Neuronal stem cell (in vitro differentiated cells): ENCODE data around the gene NKAIN4.

Experiments used
- DNase-seq: peaks from one replicate; pipeline ENCODE4 v3.0.0-alpha.2; 2013; ENCODE audit warnings: low spot score
- H2AFZ ChIP-seq: one replicate; pipeline ENCODE4 v1.6.1; 2013; ENCODE audit warnings: mild to moderate bottlenecking, low read length, inconsistent platforms
- H2AK5ac ChIP-seq: 2 replicates; pipeline ENCODE4 v1.6.1; 2013; ENCODE audit warnings: low read depth, mild to moderate bottlenecking, inconsistent platforms, low read length, moderate library complexity, mixed read lengths
- H2BK120ac ChIP-seq: 2 replicates; pipeline ENCODE4 v1.6.1; 2013; ENCODE audit warnings: low read depth, mild to moderate bottlenecking, inconsistent platforms, low read length, moderate library complexity, mixed read lengths
- H2BK12ac ChIP-seq: one replicate; pipeline ENCODE4 v1.6.1; 2013; ENCODE audit warnings: low read length, inconsistent platforms
- H2BK15ac ChIP-seq: 2 replicates; pipeline ENCODE4 v1.6.1; 2013; ENCODE audit warnings: mild to moderate bottlenecking, low read length, inconsistent platforms, mixed read lengths
- H2BK5ac ChIP-seq: one replicate; pipeline ENCODE4 v1.6.1; 2013; ENCODE audit warnings: inconsistent platforms, mild to moderate bottlenecking, low read length, moderate library complexity
- H3K14ac ChIP-seq: one replicate; pipeline ENCODE4 v1.6.1; 2013; ENCODE audit warnings: low read length, inconsistent platforms
- H3K18ac ChIP-seq: 2 replicates; pipeline ENCODE4 v1.6.1; 2013; ENCODE audit warnings: low read length, inconsistent platforms
- H3K23ac ChIP-seq: 2 replicates; pipeline ENCODE4 v1.6.1; 2013; ENCODE audit warnings: low read depth, mild to moderate bottlenecking, mixed read lengths, low read length, inconsistent platforms; ENCODE audit not compliant: poor library complexity
- H3K27ac ChIP-seq: replicated peaks from 3 replicates; pipeline ENCODE4 v1.5.1; 2013; ENCODE audit warnings: low read length, inconsistent platforms
- H3K27me3 ChIP-seq, 3 experiments: 2 replicates each; pipeline ENCODE4 v1.6.1; 2013; ENCODE audit warnings: low read length in 3 of 3, mild to moderate bottlenecking in 2 of 3, inconsistent platforms in 1 of 3, low read depth in 1 of 3, mixed read lengths in 1 of 3, moderate library complexity in 1 of 3; ENCODE audit not compliant: control insufficient read depth in 3 of 3, insufficient read depth in 3 of 3
- H3K36me3 ChIP-seq, 2 donors: replicated peaks in 1 of 2; 2 replicates each; pipeline ENCODE4 v1.6.1; 2013; ENCODE audit warnings: low read length in 2 of 2; ENCODE audit not compliant: control insufficient read depth in 2 of 2, insufficient read depth in 2 of 2
- H3K4ac ChIP-seq: 2 replicates; pipeline ENCODE4 v1.6.1; 2013; ENCODE audit warnings: inconsistent platforms, mild to moderate bottlenecking, low read length, moderate library complexity
- H3K4me1 ChIP-seq, 2 donors: 1 replicate in 1 of 2; 2 replicates in 1 of 2; pipeline ENCODE4 v1.6.1; 2013; ENCODE audit warnings: low read length in 2 of 2, low read depth in 1 of 2; ENCODE audit not compliant: control insufficient read depth in 2 of 2, insufficient read depth in 1 of 2
- H3K4me2 ChIP-seq: one replicate; pipeline ENCODE4 v1.6.1; 2013; ENCODE audit warnings: mild to moderate bottlenecking, low read length, inconsistent platforms; ENCODE audit not compliant: insufficient read depth, poor library complexity, severe bottlenecking
- H3K4me3 ChIP-seq, 2 donors: 2 replicates each; pipeline ENCODE4 v1.5.1; 2013; ENCODE audit warnings: low read length in 2 of 2, mild to moderate bottlenecking in 2 of 2, inconsistent platforms in 1 of 2, moderate library complexity in 1 of 2
- H3K79me1 ChIP-seq: one replicate; pipeline ENCODE4 v1.6.1; 2013; ENCODE audit warnings: low read depth, mild to moderate bottlenecking, inconsistent platforms, low read length, moderate library complexity
- H3K9ac ChIP-seq: one replicate; pipeline ENCODE4 v1.6.1; 2013; ENCODE audit warnings: mild to moderate bottlenecking, low read depth, low read length, inconsistent platforms; ENCODE audit not compliant: poor library complexity
- H3K9me3 ChIP-seq, 2 donors: replicated peaks in 1 of 2; 2 replicates each; pipeline versions ENCODE3 to v1.6.1; 2013; ENCODE audit warnings: low read length in 2 of 2, mild to moderate bottlenecking in 2 of 2, inconsistent platforms in 1 of 2, low read depth in 1 of 2, mixed read lengths in 1 of 2, moderate library complexity in 1 of 2; ENCODE audit not compliant: control insufficient read depth in 2 of 2, insufficient read depth in 1 of 2
- H4K8ac ChIP-seq: one replicate; pipeline ENCODE4 v1.6.1; 2013; ENCODE audit warnings: low read depth, mild to moderate bottlenecking, inconsistent platforms, low read length, moderate library complexity
- H4K91ac ChIP-seq: one replicate; pipeline ENCODE4 v1.6.1; 2013; ENCODE audit warnings: low read length, low read depth, mild to moderate bottlenecking, inconsistent platforms; ENCODE audit not compliant: poor library complexity
- WGBS, 2 donors: extraction: QIAGEN DNeasy Blood & Tissue Kit; methylation state at CpG; one replicate each; pipeline ENCODE4 v1.1.7; 2013; ENCODE audit warnings: missing lambda C conversion rate in 2 of 2, mixed read lengths in 1 of 2; ENCODE audit not compliant: insufficient read length in 2 of 2, insufficient replicate concordance in 1 of 2; ENCODE audit errors: extremely low coverage in 2 of 2; 5-methylcytosine and 5-hydroxymethylcytosine counted together

Gene NKAIN4

DNA sequence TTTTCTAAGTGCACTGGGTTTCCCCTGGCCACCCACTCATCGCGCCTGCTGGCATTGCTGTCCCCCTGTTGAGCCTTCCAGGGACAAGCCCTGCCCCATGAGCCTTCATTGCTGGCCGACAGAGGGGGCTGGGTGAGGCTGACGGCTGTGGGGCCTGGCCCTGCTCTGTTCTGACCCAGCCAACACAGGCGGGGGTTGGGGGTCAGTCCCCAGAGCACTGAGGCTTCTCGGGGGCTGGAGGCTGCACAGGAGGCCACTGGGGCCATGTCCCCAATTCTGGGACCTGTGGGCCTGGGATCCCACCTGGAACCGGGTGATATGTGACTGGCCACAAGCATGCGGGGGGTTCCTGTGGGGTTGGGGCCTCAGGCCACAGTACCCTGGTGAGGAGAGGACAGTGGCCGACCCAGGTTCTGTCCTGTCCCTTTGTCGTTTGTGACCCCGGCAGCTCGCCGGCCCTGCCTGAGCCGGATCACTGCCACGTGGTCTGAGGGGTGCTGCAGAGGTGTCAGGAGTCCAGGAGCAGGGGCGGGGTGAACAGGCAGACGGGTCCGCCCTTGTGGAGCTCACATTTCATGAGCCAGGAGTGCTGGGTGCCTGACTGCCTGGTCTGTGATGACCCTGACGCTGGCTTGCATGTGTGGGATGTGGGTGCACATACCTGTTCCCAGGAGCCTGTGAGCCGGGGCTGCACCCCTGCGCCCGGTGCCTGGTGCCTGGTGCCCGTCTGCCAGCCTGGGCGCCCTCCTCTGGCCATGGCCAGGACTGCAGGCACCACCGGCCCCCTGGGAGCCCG is 36.6 kb upstream of the NKAIN4 start:
- Histone ChIP-seq H3K36me3 (peaks cover 18 to 35% of the 10 kb centered on the region in 2 donors), H3K4me1 (peaks cover 11 to 16% of the 10 kb centered on the region in 2 donors), H3K9me3 (no peaks in the 10 kb centered on the region), H2BK12ac (peak overlapping the region; percentile 63), H3K9ac (peak overlapping the region; percentile 81), H3K23ac (peak overlapping the region; percentile 44), H2BK120ac (no peak overlapping the region), H2AFZ (no peak overlapping the region), H4K91ac (no peak overlapping the region), H3K27ac (no peak overlapping the region), H3K4ac (no peak overlapping the region), H4K8ac (peak overlapping the region; percentile 29), H2BK5ac (peak overlapping the region; percentile 93), H3K18ac (peak overlapping the region; percentile 87), H2AK5ac (peak overlapping the region; percentile 90), H3K27me3 (peaks cover 0 to 11% (median 0%) of the 10 kb centered on the region in 3 experiments), H2BK15ac (peak overlapping the region; percentile 78), H3K4me3 (no peak overlapping the region), H3K79me1 (peaks cover 10% of the 10 kb centered on the region), H3K14ac (peak overlapping the region; percentile 38), H3K4me2 (peak overlapping the region; percentile 14)
- WGBS, 2 donors: no CpG with 5 or more reads among the region's 26 CpGs
- peak; percentile 44 for DNase-seq

DNA sequence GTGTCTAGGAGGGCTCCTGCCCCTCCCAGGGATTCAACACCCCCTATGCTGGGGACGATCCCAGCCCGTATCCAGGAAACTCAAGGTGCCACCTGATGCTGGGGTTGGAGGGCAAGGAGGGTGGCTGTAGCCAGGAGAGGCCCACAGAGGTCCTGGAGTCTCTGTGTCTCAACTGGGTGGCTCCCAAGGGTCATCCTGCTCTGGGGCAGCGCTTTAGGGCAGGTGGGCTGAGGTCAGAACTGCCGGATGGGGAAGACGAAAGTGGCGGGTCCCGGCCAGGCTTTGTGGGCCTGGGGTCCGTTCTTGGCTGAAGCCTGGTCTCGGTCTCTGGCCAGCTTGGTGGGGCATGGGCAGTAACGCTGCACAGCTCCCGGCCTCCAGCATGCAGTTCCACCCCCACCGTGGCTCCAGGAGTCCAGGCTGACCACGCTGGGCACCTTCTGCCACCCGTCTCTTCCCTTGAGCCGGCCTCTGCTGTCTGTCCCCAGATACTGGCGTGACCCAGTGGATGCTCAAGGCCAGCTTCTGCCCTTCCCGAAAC is 35.9 kb upstream of the NKAIN4 start:
- Histone ChIP-seq H2BK15ac (no peak overlapping the region), H3K27ac (no peak overlapping the region)

DNA sequence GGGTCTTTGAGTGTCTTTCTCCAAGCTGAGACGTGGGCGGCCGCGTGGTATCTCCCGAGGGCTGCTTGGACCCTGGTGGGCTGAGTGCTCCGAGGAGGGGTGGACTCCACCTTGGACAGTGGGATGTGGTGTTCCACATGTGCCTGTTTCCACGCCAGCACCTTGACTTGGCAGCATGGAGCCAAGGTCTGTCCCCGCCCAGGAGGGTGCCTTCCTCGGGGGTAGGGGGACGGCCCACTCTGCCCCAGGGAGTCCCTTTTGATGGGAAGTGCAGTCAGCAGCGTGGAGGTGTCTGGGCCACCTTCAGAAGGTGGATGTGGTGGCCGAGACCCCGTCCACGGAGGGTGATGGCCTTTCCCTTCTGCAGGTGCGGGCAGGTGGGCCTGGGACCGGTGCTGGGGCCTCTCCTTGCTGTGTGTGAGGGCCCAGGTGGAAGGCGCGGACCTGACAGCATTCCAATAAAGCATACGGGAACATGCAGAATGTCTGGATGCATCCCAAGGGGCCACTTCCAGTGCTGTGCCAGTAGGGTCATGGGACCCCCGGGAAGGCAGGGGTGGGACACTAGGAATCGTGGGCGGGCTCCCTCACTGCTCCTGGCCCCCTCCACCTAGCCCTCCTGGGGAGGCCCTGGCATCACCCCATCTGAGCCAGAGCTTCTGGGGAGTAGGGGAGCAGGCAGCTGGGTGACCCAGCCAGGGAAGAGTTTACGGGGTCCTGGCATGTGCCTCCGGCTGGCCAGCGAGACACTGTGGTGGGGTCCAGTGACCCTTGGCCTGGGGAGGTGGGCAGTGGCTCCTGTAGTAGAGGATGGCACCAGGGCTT is 35.3 kb upstream of the NKAIN4 start:
- Histone ChIP-seq H3K4me3 (no peak overlapping the region), H3K27me3 (no peaks in the 10 kb centered on the region), H3K9ac (no peak overlapping the region), H3K79me1 (peaks cover 11% of the 10 kb centered on the region), H3K4me2 (no peak overlapping the region), H3K36me3 (peaks cover 26 to 49% of the 10 kb centered on the region in 2 donors), H3K18ac (no peak overlapping the region), H3K23ac (peak overlapping the region; percentile 65), H4K8ac (no peak overlapping the region), H4K91ac (no peak overlapping the region), H2AK5ac (no peak overlapping the region), H2AFZ (no peak overlapping the region), H3K27ac (no peak overlapping the region), H2BK15ac (no peak overlapping the region), H2BK5ac (peak overlapping the region; percentile 93), H2BK12ac (peak overlapping the region; percentile 22), H3K4me1 (peaks cover 0 to 7% of the 10 kb centered on the region in 2 donors), H3K4ac (no peak overlapping the region), H3K14ac (no peak overlapping the region), H3K9me3 (no peaks in the 10 kb centered on the region), H2BK120ac (no peak overlapping the region)
- no peak for DNase-seq
- WGBS, 2 donors: no CpG with 5 or more reads among the region's 25 CpGs

More for the DNA sequence above, 35.9 kb upstream of the NKAIN4 start:
- H3K4me2 ChIP-seq: no peak overlapping the region
- no CpG with 5 or more reads among the region's 17 CpGs for WGBS, 2 donors
- H3K4me3 ChIP-seq: no peak overlapping the region
- H2AK5ac ChIP-seq: peak overlapping the region; percentile 90
- no peak overlapping the region for H2BK12ac ChIP-seq
- H4K91ac ChIP-seq: no peak overlapping the region
- peaks cover 11% of the 10 kb centered on the region for H3K79me1 ChIP-seq
- no peak overlapping the region for H3K4ac ChIP-seq
- peaks cover 4 to 9% of the 10 kb centered on the region in 2 donors for H3K4me1 ChIP-seq
- H3K18ac ChIP-seq: peak overlapping the region; percentile 87
- H3K23ac ChIP-seq: peak overlapping the region; percentile 44
- H3K27me3 ChIP-seq: peaks cover 0 to 5% (median 0%) of the 10 kb centered on the region in 3 experiments
- peak overlapping the region; percentile 4 for H3K9ac ChIP-seq
- H2BK5ac ChIP-seq: peak overlapping the region; percentile 93
- H4K8ac ChIP-seq: no peak overlapping the region
- peak overlapping the region; percentile 3 for H3K14ac ChIP-seq
- no peaks in the 10 kb centered on the region for H3K9me3 ChIP-seq
- no peak for DNase-seq
- H3K36me3 ChIP-seq: peaks cover 23 to 42% of the 10 kb centered on the region in 2 donors
- H2BK120ac ChIP-seq: no peak overlapping the region
- no peak overlapping the region for H2AFZ ChIP-seq
